ENCODE measurements around the gene MPG. TPM values are rescaled to one million over a fixed set of nuclear protein-coding genes. Genes with fewer than 3 reads are reported as not detected.

MPG gene
- total RNA-seq, 1 donor from 2014 or later: 61.1 TPM

DNA sequence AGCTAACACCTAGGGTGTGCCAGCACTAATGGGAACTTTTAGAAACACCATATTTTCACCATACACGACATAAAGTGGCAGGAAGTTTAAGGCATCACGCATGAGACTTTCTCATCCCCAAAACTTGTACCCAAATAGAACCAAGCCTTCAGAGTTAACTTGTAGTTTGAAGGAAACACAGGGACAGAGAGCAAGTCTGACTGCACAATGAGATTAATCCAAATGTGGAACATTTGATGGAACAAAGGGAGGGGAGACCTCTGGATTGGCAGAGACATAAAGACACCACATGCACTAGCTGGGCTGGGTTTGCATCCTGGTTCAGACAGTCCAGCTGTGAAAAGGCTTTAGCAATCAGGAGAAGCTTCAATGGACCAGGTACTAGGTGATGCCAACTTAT lies 36.3 kb downstream of the MPG start:
- H3K9me3 Mint-ChIP-seq (ENCODE audit: low read depth): no peaks in the 10 kb centered on the region

DNA sequence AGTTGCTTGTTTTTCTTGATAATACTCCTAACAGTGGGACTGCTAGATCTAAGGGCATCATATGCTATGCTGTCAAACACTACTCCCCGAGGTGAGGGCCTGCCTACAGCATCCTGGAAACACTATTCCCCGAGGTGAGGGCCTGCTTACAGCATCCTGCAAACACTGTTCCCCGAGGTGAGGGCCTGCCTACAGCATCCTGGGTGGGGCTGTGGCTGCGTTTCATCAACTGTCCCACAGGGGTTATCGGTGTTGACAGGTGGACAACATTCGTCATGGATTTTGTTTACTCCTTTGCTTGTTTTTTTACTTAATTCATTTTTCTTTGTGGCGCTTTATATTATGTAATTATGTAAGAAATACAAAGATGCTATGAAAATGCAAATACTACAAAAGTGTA lies 38.0 kb downstream of the MPG start:
- TF ChIP-seq, protein P1, sequence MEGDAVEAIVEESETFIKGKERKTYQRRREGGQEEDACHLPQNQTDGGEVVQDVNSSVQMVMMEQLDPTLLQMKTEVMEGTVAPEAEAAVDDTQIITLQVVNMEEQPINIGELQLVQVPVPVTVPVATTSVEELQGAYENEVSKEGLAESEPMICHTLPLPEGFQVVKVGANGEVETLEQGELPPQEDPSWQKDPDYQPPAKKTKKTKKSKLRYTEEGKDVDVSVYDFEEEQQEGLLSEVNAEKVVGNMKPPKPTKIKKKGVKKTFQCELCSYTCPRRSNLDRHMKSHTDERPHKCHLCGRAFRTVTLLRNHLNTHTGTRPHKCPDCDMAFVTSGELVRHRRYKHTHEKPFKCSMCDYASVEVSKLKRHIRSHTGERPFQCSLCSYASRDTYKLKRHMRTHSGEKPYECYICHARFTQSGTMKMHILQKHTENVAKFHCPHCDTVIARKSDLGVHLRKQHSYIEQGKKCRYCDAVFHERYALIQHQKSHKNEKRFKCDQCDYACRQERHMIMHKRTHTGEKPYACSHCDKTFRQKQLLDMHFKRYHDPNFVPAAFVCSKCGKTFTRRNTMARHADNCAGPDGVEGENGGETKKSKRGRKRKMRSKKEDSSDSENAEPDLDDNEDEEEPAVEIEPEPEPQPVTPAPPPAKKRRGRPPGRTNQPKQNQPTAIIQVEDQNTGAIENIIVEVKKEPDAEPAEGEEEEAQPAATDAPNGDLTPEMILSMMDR (IDR thresholded peaks at IDR 0.05): no peak
- H3K27me3 Mint-ChIP-seq (ENCODE audit: low read depth): no peaks in the 10 kb centered on the region
- peak; percentile 39 for DNase-seq (ENCODE audit: low spot score)
- no peak overlapping the region for H3K27ac Mint-ChIP-seq (ENCODE audit: unreplicated experiment)
- no peaks in the 10 kb centered on the region for H3K9me3 Mint-ChIP-seq (ENCODE audit: low read depth)
- H3K4me1 Mint-ChIP-seq (ENCODE audit: low read depth): peaks cover 19% of the 10 kb centered on the region
- peaks cover 12% of the 10 kb centered on the region for H3K36me3 Mint-ChIP-seq (ENCODE audit: low read depth)
- H3K4me3 Mint-ChIP-seq (ENCODE audit: unreplicated experiment): no peak overlapping the region

More for the DNA sequence above, 36.3 kb downstream of the MPG start:
- TF ChIP-seq, protein P1 (IDR thresholded peaks at IDR 0.05): no peak
- no peak overlapping the region for H3K4me3 Mint-ChIP-seq (ENCODE audit: unreplicated experiment)
- peaks cover 19% of the 10 kb centered on the region for H3K4me1 Mint-ChIP-seq (ENCODE audit: low read depth)
- H3K27me3 Mint-ChIP-seq (ENCODE audit: low read depth): no peaks in the 10 kb centered on the region
- no peak for DNase-seq (ENCODE audit: low spot score)
- H3K27ac Mint-ChIP-seq (ENCODE audit: unreplicated experiment): no peak overlapping the region
- peaks cover 16% of the 10 kb centered on the region for H3K36me3 Mint-ChIP-seq (ENCODE audit: low read depth)

DNA sequence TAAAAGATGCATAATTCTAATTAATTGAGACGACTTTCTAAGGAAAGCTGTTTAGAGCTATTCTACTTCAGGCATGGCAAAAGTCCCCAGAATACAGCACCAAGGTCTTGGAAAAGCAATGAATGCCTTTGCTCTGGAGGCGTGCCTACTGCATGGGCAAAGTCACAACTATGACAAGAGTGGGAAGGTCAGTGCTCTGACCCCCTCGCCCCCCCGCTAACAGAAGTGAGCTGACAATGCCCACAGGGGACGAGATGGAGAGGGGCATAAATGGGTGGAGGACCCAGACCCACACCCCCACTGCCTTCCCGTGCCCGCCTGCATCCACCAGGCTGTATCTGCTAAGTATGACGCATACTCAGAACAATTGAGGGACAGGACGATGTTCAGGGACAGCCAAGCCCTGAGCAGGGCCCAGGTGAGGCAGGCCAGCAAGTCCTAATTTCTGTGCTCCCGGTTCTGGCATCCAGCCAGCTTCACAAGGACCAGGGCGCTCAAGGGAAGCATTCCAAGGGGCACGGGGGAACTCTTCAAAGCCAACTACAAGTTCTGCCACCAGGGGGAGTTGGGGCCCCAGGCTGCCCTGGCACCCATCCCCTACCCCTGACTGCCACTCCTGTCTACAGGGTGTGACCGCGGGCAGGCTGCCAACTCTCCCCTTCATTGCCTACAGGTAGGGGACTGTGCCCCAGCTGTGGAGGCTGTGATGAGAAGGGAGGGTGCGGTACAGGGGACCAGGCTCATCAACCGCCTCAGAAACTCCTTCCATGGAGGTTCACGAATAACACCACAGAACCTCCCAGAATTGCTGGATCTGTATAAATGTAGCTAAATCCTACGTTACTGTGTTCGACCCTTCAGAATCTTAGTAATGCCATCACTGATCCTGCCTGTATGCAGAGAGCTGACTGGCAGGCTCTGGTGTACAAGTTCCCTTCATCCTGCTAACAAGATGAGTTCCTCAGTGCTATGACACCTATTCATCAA lies 39.6 kb downstream of the MPG start:
- H3K4me1 Mint-ChIP-seq (ENCODE audit: low read depth): peaks cover 19% of the 10 kb centered on the region
- no peak overlapping the region for H3K27ac Mint-ChIP-seq (ENCODE audit: unreplicated experiment)
- H3K36me3 Mint-ChIP-seq (ENCODE audit: low read depth): peaks cover 6% of the 10 kb centered on the region
- H3K4me3 Mint-ChIP-seq (ENCODE audit: unreplicated experiment): no peak overlapping the region
- peak; percentile 93 for DNase-seq (ENCODE audit: low spot score)
- TF ChIP-seq, protein P1 (IDR thresholded peaks at IDR 0.05): peak; percentile 85
- H3K27me3 Mint-ChIP-seq (ENCODE audit: low read depth): no peaks in the 10 kb centered on the region
- no peaks in the 10 kb centered on the region for H3K9me3 Mint-ChIP-seq (ENCODE audit: low read depth)

DNA sequence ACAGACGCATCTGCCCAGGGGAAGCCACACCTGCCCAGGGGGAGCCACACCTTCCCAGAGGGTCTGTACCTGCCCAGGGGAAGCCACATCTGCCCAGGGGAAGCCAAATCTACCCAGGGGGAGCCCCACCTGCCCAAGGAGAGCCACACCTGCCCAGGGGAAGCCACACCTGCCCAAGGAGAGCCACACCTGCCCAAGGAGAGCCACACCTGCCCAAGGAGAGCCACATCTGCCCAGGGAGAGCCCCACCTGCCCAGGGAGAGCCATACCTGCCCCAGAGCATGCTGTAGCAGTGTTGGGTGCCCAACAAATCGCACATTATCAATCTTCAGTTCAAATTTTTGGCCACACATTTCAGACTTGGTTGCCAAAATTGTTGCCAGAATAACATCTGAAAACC lies 40.8 kb downstream of the MPG start:
- peaks cover 8% of the 10 kb centered on the region for H3K4me1 Mint-ChIP-seq (ENCODE audit: low read depth)
- H3K36me3 Mint-ChIP-seq (ENCODE audit: low read depth): peaks cover 3% of the 10 kb centered on the region
- H3K27ac Mint-ChIP-seq (ENCODE audit: unreplicated experiment): no peak overlapping the region
- H3K27me3 Mint-ChIP-seq (ENCODE audit: low read depth): no peaks in the 10 kb centered on the region
- H3K4me3 Mint-ChIP-seq (ENCODE audit: unreplicated experiment): no peak overlapping the region
- H3K9me3 Mint-ChIP-seq (ENCODE audit: low read depth): no peaks in the 10 kb centered on the region
- DNase-seq (ENCODE audit: low spot score): peak; percentile 54
- TF ChIP-seq, protein P1 (IDR thresholded peaks at IDR 0.05): no peak

DNA sequence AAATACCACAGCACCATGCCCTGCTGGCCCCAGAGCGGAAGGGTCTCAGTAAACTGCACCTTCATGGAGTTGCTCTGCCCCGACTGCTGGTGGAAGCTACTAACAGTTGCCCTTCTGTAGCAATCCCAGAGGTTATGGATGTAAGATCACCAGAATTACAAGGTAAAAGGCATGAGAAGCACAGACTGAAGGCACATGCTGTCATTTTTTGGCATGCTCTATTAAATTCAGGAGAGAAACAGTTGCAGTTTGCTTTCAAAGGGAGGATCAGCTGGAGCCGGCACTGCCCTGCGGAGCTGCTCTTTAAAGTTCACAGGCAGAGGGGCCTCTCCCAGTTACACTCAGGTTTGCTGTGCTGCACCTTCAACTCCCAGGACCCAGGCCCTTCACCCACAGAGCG lies 41.3 kb downstream of the MPG start:
- TF ChIP-seq, protein P1 (IDR thresholded peaks at IDR 0.05): no peak
- peak; percentile 22 for DNase-seq (ENCODE audit: low spot score)
- no peaks in the 10 kb centered on the region for H3K9me3 Mint-ChIP-seq (ENCODE audit: low read depth)
- no peak overlapping the region for H3K27ac Mint-ChIP-seq (ENCODE audit: unreplicated experiment)
- no peak overlapping the region for H3K4me3 Mint-ChIP-seq (ENCODE audit: unreplicated experiment)
- peaks cover 4% of the 10 kb centered on the region for H3K36me3 Mint-ChIP-seq (ENCODE audit: low read depth)
- H3K4me1 Mint-ChIP-seq (ENCODE audit: low read depth): peaks cover 4% of the 10 kb centered on the region
- no peaks in the 10 kb centered on the region for H3K27me3 Mint-ChIP-seq (ENCODE audit: low read depth)
